Body of pancreas (tissue), 4 donors: ENCODE measurements around the gene GALNT17.

ENCODE experiments used
- POLR2A ChIP-seq, 3 donors: fragments of 450-650 bp; IDR thresholded peaks; one replicate each; pipeline ENCODE4 v1.6.1; 2016; ENCODE audit warnings: antibody characterized with exemption in 3 of 3, mild to moderate bottlenecking in 2 of 3
- TF ChIP-seq, protein P1 (sequence below), 7 experiments: fragments of 450-650 bp in 4 of 7; fragments of 200-600 bp in 3 of 7; sonication (generic) in 3 of 7; IDR thresholded peaks; one replicate each; pipeline ENCODE4 v1.5.1; 2016 to 2019; ENCODE audit warnings: antibody characterized with exemption in 7 of 7

DNA sequence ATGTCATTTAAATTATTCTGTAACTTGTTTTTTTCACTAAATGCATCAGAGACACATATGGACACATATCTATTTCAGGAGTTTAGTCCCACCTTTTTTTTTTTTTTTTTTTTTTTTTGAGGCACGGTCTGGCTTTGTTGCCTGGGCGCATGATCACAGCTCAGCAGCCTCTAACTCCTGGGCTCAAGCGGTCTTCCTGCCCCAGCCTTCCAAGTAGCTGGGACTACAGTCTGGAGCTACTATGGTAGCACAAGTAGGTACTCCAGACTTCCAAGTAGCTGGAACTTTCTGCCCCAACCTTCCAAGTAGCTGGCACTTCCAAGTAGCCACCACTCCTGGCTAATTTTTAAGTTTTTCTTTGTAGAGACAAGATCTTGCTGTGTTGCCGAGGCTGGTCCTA, 407.7 kb downstream of the GALNT17 start:
- TF ChIP-seq, protein P1, sequence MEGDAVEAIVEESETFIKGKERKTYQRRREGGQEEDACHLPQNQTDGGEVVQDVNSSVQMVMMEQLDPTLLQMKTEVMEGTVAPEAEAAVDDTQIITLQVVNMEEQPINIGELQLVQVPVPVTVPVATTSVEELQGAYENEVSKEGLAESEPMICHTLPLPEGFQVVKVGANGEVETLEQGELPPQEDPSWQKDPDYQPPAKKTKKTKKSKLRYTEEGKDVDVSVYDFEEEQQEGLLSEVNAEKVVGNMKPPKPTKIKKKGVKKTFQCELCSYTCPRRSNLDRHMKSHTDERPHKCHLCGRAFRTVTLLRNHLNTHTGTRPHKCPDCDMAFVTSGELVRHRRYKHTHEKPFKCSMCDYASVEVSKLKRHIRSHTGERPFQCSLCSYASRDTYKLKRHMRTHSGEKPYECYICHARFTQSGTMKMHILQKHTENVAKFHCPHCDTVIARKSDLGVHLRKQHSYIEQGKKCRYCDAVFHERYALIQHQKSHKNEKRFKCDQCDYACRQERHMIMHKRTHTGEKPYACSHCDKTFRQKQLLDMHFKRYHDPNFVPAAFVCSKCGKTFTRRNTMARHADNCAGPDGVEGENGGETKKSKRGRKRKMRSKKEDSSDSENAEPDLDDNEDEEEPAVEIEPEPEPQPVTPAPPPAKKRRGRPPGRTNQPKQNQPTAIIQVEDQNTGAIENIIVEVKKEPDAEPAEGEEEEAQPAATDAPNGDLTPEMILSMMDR (IDR thresholded peaks at IDR 0.05) = no peak
- no peak for TF ChIP-seq POLR2A (IDR thresholded peaks at IDR 0.05)
